Stimulated activated CD8-positive, alpha-beta memory T cell treated with anti-CD3 and anti-CD28 coated beads, Interleukin-15, amount 100 ng/mL, for 24 hours (primary cell): ENCODE measurements around the gene CYCS.
"Not testable (repeated sequence)": the region's sequence is repeated elsewhere in the genome, so short reads cannot be mapped to it uniquely, and the experiment has no call there.

Experiments
- DNase-seq: peaks from one replicate; pipeline ENCODE4 v3.0.0-alpha.2; 2020; ENCODE audit warnings: low read depth

The CYCS gene

DNA sequence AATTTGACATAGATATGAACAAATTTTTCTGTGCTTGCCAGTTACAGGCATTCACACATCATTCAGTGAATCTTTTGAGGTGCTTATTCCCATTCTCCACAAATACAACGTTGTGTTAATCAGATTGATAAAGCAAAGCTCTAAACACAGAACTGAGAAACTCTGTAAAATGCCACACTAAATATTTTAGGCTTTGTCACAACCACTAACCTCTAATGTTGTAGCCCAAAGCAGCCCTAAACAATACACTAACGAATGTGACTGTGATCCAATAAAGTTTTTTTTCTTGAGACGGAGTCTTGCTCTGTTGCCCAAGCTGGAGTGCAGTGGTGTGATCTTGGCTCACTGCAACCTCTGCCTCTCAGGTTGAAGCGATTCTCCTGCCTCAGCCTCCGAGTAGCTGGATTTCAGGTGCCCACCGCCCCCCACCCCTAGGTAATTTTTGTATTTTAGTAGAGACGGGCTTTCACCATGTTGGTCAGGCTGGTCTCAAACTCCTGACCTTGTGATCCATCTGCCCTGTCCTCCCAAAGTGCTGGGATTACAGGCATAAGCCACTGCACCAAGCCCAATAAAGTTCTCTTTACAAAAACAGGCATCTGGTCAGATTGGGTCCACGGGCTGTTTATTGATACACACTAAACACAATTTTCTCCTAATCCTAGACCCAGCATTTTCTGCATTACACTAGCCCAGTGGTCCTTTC, 6.9 kb downstream of the CYCS start:
- no peak for DNase-seq

DNA sequence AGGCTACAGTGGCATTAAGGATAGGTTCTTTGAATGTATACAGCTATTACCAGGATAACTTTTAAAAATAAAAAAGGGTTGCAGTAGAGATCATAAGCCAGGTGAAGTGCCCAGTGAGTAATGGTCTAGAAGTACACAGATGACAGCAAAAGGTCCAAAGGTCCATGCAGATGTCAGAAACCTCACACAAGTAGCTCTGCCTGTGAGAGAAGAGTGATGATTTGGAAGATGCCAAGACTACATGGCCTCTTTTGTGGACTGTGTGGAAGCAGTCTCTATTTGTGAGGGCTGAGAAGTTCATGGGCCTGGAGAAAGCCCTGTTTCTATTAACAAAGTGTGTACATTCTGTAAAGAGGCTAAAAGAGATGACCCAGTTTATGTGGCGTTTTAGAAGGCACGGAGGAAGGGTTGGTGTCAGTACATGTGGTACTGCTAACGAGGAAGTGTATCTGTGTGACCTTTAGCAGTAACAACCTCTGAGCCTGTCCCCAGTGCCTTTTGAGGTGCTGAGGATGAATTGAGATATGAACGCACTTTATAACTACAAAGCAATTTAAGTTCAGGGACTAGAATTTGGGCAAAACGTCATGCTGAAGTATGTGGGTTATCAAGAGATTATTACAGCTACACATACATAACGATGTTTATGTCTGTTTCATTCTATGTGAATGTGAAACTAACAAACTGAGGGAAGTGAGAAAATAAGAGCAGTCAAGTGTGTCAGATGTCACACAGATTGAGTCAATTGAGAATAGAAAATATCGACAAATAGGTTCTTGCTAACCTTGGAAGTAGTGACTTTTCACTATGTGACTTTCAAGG, 7.6 kb downstream of the CYCS start:
- DNase-seq, result no peak

DNA sequence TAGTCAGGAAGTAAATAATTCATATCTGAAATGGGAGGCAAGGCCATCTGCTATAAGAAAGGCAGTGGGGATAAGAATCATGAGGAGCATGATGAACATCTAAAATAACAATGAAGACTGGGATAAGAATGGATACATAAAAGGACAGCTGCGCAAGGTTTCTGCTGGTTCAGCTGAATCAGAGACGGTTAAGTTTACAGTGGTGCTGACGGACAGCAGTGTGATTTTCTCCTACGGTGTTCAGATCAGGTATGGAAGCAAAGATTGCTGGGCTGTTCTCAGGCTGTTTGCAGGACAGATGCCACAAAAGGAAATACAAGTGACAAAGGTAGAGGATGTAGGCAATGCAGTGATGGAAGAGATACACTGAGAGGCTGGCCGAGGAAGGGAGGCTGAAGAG, 8.4 kb downstream of the CYCS start:
- DNase-seq, result no peak

DNA sequence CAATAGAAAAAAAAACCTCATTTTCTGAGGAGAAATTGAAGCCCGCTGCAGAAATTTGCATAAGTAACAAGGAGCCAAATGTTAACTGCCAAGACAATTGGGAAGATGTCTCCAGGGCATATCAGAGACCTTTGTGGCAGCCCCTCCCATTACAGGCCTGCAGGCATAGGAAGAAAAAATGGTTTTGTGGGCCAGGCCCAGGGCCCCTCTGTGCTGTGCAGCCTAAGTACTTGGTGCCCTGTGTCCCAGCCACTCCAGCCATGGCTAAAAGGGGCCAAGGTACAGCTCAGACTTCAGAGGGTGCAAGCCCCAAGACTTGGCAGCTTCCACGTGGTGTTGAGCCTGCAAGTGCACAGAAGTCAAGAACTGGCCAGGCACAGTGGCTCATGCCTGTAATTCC, 14.5 kb downstream of the CYCS start:
- DNase-seq, result not testable (repeated sequence)

DNA sequence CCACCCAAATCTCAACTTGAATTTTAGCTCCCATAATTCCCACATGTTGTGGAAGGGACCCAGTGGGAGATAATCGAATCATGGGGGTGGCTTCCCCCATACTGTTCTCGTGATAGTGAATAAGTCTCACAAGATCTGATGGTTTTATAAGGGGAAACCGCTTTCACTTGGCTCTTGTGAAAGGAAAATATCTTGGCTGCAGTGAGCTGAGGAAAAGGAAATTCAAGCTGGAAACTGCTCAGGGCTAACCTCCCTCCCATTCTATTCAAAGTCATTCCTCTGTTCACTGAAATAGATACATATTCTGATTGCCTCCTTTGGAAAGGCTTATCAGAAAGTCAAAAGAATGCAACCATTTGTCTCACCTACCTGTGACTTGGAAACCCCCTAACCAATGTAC, 15.8 kb downstream of the CYCS start:
- DNase-seq, result no peak

DNA sequence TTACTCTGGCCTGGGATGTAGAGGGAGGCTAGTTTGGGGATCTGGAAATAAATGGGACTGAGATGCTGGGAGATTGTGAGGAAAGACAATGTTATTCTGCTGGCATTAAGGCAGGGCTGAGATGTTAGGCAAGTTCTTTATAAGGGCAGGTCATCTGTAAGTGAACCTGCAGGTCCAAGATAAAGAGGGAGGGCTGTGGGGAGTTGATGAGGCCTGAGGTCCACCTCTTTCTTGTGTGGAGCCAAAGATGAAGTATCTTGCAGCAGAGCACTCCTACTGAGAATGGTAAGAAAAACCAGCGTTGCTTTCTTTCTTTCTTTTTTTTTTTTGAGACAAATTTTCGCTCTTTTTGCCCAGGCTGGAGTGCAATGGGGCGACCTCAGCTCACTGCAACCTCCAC, 19.1 kb downstream of the CYCS start:
- no peak for DNase-seq

DNA sequence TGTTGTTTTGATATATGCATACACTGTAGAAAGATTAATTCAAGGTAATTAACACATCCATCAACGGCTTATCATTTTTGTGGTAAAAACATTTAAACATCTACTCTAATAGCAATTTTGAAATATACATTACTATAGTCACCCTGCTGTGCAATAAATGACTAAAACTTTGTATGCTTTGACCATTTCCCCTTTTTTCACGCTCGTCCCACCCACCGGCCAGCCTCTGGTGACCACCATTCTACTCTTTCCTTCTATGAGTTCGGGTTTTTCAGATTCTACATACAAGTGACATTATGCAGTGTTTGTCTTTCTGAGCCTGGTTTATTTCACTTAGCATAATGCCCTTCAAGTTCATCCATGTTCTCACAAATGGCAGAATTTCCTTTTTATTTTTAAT, 21.3 kb downstream of the CYCS start:
- no peak for DNase-seq

DNA sequence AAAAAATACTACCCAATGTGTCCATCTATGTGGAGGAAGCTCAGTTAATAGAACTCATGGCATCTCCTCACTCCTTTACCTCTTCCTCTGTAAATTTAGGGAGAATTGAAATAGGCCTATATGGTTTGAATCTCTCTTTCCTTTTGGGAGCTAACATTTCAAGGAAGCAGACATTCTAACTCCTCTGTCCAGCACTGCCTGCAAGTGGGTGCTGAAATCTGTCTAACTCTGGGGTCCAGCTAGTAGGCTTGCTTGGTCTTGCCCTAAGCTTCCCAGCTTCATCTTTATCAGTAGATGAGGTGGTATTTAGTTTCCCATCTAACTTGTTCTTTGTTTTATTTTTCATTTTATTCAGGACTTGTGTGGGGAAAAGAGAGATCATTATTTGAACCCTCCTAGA, 23.2 kb downstream of the CYCS start:
- no peak for DNase-seq

DNA sequence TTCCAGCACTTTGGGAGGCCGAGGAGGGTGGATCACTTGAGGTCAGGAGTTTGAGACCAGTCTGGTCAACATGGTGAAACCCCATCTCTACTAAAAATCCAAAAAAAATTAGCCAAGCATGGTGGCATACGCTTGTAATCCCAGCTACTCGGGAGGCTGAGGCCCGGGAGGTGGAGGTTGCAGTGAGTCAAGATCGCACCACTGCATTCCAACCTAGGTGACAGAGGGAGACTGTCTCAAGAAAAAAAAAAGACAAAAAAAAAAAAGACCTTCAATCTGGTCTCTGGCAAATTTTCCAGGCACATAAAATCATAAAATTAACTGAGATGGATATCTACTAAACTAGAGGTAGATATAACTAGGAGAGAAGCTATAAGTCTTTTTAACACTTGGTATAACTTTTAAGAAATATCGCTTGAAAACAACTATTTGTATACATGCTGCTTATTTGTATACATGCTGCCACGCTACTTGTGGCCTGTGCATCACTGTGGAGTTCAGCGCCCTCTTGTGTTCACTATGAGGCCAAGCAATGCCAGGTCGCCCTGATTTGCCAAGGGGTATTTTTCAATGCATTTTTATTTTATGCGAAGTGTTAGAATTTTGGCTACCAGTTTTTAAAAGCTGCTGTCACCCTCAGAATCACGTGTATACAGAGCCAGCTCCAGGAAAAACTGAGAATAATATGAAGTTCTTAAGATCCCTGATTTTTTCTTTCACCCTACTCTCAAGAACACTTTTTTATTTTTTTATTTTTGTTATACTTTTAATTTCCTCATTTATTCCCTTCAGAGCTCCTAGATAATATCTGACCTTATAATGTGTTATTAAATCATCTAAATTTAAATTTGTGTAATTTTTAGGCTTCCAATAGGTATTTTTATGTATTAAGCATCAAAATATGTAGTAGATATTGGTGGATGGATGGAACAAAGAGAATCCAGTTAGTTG, 26.7 kb downstream of the CYCS start:
- no peak for DNase-seq

DNA sequence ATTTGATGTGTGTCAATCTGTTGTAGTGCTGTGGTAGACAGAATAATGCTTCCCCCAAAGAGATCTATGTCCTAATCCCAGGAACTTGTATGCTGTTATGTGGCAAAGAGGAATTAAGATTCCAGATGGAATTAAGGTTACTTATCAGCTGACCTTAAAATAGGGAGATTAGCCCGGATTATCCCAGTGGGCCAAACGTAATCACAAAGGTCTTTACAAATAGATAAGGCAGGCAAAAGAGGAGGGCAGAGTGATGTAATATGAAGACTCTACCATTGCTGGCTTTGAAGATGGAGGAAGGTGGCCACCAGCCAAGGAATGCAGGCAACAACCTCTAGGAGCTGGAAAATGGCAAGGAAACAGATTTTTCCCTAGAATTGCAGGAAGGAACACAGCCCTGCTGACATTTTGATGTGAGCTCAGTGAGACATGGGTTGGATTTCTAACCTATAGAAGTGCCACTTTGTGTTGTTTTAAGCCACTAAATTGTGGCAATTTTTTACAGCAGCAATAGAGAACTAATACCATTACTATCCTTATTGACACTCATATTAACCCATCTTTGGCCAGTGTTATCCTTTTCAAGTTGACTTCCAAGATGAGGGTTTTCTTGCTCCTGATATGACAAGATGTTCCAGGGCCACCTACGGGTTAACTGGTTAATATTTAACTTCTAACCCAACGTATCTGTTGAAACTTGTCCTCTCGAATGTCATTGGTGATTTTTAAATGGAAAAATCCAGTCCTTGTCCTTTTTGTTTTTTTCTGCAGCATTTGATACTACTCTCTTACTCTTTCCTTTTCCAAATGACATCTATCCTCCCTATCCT, 29.3 kb downstream of the CYCS start:
- no peak for DNase-seq

DNA sequence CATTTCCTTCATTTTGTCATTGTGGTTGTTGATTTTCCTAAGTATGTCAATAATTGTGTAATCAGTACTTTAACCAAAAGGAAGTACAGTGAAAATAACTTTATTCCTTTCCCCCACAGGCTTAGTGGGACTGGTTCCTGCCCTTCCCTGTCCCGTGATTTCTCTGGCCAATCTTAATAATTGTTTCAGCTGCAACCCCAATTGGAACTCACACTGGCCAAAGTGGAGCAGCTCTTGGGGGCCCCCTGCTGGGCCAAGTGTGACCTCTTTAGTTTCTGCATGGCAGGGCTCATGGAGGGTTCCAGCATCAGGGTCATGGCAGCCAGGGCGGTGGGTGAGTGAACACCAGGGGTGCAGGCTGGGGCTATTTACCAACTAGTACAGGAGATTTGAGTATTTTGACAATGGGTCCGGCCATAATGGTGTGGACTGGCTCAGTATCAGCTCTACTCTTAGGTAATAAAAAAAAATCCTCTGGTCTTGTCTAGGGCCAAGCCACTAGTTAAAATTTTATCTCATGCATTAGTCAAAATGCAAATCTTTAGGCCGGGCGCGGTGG, 31.7 kb downstream of the CYCS start:
- peak; percentile 65 for DNase-seq

DNA sequence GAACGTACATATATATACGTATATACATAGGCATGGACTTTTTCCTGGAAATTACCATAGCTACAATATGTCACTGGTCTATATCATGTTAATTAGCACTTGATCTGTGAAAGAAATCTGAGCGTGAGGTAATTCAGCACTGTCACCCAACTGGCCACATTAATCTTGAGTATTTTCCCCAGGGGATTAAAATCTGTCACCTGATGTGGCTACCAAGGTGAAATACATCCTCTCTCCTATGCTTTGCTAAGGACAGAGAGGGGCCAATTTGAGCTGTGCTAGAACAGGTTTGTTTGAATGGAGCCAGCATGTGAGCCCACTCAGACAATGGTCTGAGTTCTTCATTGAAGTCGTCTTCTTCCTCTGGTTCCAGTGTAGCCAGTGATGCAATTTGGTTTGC, 33.3 kb downstream of the CYCS start:
- DNase-seq, result no peak

DNA sequence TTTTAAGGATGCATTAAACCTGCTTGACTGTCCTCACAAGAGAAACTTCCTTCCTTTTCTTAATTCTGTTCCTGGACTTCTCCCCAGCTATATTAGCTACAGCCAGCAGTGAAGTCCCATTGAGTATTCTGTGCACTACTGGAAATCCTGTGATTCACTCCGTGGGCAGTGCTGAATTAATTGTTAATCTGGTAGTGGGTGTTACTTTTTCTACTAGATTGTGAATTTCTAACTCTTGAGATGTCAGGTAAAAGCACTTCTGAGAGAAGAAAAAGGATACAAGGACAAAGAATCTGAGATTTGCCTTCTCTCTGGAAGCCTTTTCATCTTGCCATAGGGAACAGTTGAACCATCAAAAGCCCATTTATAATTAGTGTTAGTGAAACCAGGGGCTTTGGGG, 33.9 kb downstream of the CYCS start:
- DNase-seq, result no peak

DNA sequence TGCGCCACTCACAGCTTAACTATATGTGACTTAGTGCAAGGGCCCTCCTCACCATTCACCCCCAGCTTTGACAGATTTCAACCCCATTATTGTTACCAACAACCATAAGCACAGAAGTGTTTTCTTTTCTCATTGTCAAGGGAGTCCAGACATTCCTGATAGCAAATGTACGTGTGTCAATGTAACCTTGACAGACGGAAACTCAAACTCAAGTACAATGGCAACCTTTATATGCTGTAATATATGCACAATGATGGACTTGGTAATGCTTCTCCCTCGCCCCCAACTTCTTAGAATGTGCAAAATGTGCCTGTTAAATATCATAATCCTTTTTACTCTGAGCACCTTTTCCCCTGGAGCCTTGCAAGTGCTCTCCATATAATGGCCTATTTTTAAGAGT, 34.7 kb downstream of the CYCS start:
- no peak for DNase-seq

DNA sequence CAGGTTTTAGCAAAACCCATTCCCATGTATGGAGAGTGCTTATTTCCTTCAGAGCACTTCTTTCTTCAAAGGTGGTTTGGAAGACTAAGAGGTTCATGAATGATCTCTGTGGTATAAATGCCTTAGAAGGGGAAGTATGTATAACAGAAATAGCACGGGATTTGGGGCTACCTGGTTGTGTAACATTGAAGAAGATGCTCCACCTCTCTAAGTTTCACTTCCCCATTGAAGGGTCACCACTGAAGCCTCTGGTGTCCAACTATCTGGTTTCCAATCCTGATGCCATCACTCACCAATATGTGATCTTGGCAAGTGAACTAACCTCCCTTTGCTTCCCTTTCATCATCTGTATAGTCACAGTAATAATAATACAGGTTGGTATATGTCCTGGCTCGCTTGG, 37.2 kb downstream of the CYCS start:
- DNase-seq, result no peak

DNA sequence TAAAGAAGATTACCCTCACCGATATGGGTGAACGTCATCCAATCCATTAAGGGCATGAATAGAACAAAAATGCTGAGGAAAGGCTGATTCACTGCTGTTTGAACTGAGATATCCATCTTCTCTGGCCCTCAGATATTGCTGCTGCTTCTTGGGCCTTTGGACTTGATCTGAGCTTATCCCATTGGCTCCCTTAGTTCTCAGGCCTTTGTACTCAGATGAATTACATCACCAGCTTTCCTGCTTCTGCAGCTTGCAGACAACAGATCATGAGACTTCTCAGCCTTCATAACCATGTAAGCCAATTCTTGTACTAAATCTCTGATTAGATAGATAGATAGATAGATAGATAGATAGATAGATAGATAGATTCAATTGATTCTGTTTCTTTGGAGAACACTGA, 40.2 kb downstream of the CYCS start:
- no peak for DNase-seq

DNA sequence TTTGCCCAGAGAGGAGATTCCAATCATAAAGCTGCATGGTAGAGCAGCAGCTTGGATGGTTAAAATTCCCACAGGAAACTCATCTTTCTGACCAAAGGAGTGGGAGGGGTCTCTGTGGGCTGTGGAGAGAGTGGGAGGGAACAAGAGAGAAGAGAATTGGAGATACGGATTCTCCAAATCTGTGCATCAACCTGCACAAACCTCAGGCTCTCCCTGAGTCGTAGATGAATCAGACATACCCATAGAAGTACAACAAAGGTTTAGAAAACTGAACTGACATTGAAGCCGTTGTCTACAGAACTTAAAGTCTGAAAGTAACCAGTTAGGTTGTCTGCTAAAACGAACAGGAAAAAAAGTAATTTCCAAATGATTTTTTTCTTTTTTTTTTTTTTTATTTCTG, 41.9 kb downstream of the CYCS start:
- no peak for DNase-seq

DNA sequence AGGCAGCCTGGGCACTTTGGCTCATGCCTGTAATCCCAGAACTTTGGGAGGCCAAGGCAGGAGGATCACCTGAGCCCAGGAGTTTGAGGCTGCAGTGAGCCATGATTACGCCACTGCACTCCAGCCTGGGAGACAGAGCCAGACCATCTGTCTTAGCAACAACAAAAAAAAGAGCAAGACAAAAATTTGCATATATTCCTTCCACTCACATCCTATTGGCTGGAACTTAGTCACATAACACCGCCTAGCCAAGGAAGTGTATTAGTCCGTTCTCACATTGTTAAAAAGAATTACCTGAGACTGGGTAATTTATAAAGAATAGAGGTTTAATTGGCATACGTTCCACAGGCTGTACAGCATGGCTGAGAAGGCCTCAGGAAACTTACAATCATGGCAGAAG, 43.0 kb downstream of the CYCS start:
- not testable (repeated sequence) for DNase-seq

DNA sequence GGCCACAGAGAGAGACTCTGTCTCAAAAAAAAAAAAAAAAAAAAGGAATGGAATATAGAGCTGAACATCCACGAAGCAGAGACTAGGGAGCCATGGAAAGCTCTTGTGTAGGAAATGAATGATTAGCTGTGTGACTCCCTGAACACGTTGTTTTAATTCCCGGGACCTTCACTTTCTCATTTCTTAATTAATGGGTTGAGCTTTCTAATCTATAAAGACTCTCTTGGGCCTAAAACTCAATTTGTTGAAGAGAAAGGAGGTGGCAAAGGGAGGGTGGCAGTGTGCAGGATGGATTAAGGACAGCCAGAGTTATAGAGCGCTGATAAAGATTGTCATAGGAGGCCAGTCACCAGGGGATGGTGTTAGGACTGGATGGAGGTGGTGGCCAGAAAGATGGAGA, 48.0 kb downstream of the CYCS start:
- no peak for DNase-seq

DNA sequence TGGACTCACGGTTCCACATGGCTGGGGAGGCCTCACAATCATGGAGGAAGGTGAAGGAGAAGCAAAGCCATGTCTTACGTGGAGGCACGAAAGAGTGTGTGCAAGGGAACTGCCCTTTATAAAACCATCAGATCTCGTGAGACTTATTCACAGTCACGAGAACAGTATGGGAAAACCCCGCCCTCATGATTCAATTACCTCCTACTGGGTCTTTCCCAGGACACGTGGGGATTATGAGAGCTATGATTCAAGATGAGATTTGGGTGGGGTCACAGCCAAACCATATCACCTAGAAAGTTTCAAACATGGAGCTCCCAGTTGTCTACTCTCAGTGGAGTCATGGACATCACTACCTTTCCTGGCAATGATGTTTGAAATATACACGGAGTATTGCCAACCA, 49.6 kb downstream of the CYCS start:
- DNase-seq, result no peak

DNA sequence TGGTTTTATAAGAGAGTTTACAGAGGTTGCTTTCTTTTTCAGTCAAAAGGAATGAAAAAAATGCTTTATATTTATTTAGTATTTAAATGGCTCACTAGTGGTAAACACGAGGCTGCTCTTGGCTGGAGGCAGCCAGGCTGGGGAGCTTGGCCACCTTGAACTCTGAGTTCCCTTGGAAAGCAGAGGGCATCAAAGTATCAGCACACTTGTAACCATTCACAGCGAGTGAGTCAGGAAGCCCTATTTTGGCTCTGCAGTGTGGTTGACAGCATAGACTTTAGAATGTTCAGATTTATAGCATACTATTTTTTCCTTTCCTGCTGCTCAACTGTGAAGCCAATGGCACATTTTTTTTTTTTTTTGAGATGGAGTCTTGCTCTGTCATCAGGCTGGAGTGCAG, 51.6 kb downstream of the CYCS start:
- DNase-seq, result no peak
